HEK293 (cell line): ENCODE results near the gene HAO1.

Source experiments
- CTCF ChIA-PET: fragments of 350-600 bp; formaldehyde crosslinking; extraction: SDS; loops from one replicate; lab custom pipeline; 2021; ENCODE audit warnings: antibody characterized with exemption; lab: Yijun Ruan, JAX
- POLR2A ChIA-PET: fragments of 300-600 bp; formaldehyde crosslinking; extraction: SDS; loops from one replicate; lab custom pipeline; 2020; ENCODE audit warnings: antibody characterized with exemption, inconsistent platforms; lab: Yijun Ruan, JAX
- H3K27ac ChIP-seq: fragments of 200-500 bp; sonication (Bioruptor generic); 2 replicates; pipeline ENCODE4 v1.5.1; 2014; ENCODE audit warnings: low read depth, low read length, control low read depth, inconsistent platforms; ENCODE audit errors: extremely low read depth
- H3K36me3 ChIP-seq, 2 experiments: fragments of 200-500 bp in 1 of 2; sonication (Bioruptor generic) in 1 of 2; 1 replicate in 1 of 2; 2 replicates in 1 of 2; pipeline ENCODE4 v1.5.1; 2014 to 2017; ENCODE audit warnings: inconsistent platforms in 2 of 2, low read length in 2 of 2; ENCODE audit not compliant: control insufficient read depth in 2 of 2, insufficient read depth in 1 of 2
- H3K4me1 ChIP-seq: fragments of 200-500 bp; sonication (Bioruptor generic); 2 replicates; pipeline ENCODE4 v1.5.1; 2014; ENCODE audit warnings: mild to moderate bottlenecking, low read length, inconsistent platforms; ENCODE audit not compliant: control insufficient read depth, insufficient read depth
- H3K4me3 ChIP-seq: 2 replicates; pipeline ENCODE4 v1.5.1; 2011; ENCODE audit warnings: low read depth, mild to moderate bottlenecking, control low read depth, low read length, moderate library complexity
- H3K9me3 ChIP-seq: fragments of 200-500 bp; sonication (Bioruptor generic); 2 replicates; pipeline ENCODE4 v1.5.1; 2014; ENCODE audit warnings: low read depth, low read length, inconsistent platforms; ENCODE audit not compliant: control insufficient read depth, insufficient read depth
- BCL11B ChIP-seq: fragments of 450-650 bp; formaldehyde crosslinking; IDR thresholded peaks from 2 replicates; pipeline ENCODE4 v1.5.1; 2016; ENCODE audit warnings: low read depth, missing biosample characterization, missing genetic modification characterization
- EGR2 ChIP-seq: fragments of 450-650 bp; formaldehyde crosslinking; IDR thresholded peaks from 2 replicates; pipeline ENCODE4 v1.5.1; 2016; ENCODE audit warnings: low read depth, missing biosample characterization, missing genetic modification characterization
- ELK4 ChIP-seq: IDR thresholded peaks from 2 replicates; pipeline ENCODE4 v1.6.1; 2011; ENCODE audit warnings: mild to moderate bottlenecking, low read depth, low read length, borderline replicate concordance
- GLIS1 ChIP-seq: fragments of 450-650 bp; formaldehyde crosslinking; IDR thresholded peaks from 2 replicates; pipeline ENCODE4 v1.5.1; 2016; ENCODE audit warnings: missing biosample characterization, missing genetic modification characterization
- HOXD13 ChIP-seq: sonication (generic); formaldehyde crosslinking; IDR thresholded peaks from 2 replicates; pipeline ENCODE4 v1.8.0; 2022; ENCODE audit warnings: missing genetic modification reagents, borderline replicate concordance
- IKZF3 ChIP-seq: fragments of 450-650 bp; IDR thresholded peaks from 2 replicates; pipeline ENCODE4 v1.5.0; 2018; ENCODE audit warnings: missing biosample characterization, mild to moderate bottlenecking, missing genetic modification characterization, moderate library complexity
- SP2 ChIP-seq: fragments of 450-650 bp; formaldehyde crosslinking; IDR thresholded peaks from 2 replicates; pipeline ENCODE4 v1.5.1; 2016; ENCODE audit warnings: missing biosample characterization, missing genetic modification characterization
- TSHZ1 ChIP-seq: fragments of 450-650 bp; formaldehyde crosslinking; IDR thresholded peaks from 2 replicates; pipeline ENCODE4 v1.5.1; 2016; ENCODE audit warnings: missing biosample characterization, missing genetic modification characterization, borderline replicate concordance
- ZBTB1 ChIP-seq: fragments of 450-650 bp; formaldehyde crosslinking; IDR thresholded peaks from 2 replicates; pipeline ENCODE4 v1.5.1; 2016; ENCODE audit warnings: missing biosample characterization, missing genetic modification characterization
- ZBTB20 ChIP-seq: fragments of 450-650 bp; formaldehyde crosslinking; IDR thresholded peaks from 2 replicates; pipeline ENCODE4 v1.5.1; 2016; ENCODE audit warnings: missing biosample characterization, missing genetic modification characterization
- ZBTB21 ChIP-seq: fragments of 450-650 bp; formaldehyde crosslinking; IDR thresholded peaks from 2 replicates; pipeline ENCODE4 v1.5.1; 2017; ENCODE audit warnings: missing biosample characterization, missing genetic modification characterization
- ZFHX2 ChIP-seq: fragments of 450-650 bp; formaldehyde crosslinking; conservative IDR thresholded peaks from 2 replicates; pipeline ENCODE4 v1.5.1; 2016; ENCODE audit warnings: missing biosample characterization, missing genetic modification characterization
- ZNF202 ChIP-seq: fragments of 450-650 bp; formaldehyde crosslinking; IDR thresholded peaks from 2 replicates; pipeline ENCODE4 v1.5.1; 2016; ENCODE audit warnings: missing biosample characterization, missing genetic modification characterization, borderline replicate concordance
- ZNF248 ChIP-seq: fragments of 450-650 bp; formaldehyde crosslinking; IDR thresholded peaks from 2 replicates; pipeline ENCODE4 v1.5.1; 2017; ENCODE audit warnings: missing biosample characterization, missing genetic modification characterization
- ZNF292 ChIP-seq: fragments of 450-650 bp; formaldehyde crosslinking; IDR thresholded peaks from 2 replicates; pipeline ENCODE4 v1.5.1; 2016; ENCODE audit warnings: low read depth, missing biosample characterization, missing genetic modification characterization, borderline replicate concordance
- ZNF341 ChIP-seq: fragments of 450-650 bp; formaldehyde crosslinking; IDR thresholded peaks from 2 replicates; pipeline ENCODE4; 2016; ENCODE audit warnings: low read depth, missing biosample characterization, missing genetic modification characterization
- ZNF398 ChIP-seq: fragments of 450-650 bp; formaldehyde crosslinking; IDR thresholded peaks from 2 replicates; pipeline ENCODE4 v1.5.1; 2017; ENCODE audit warnings: missing biosample characterization, missing genetic modification characterization
- ZNF433 ChIP-seq: fragments of 450-650 bp; formaldehyde crosslinking; IDR thresholded peaks from 2 replicates; pipeline ENCODE4 v1.5.1; 2016; ENCODE audit warnings: missing biosample characterization, missing genetic modification characterization, low read depth
- ZNF473 ChIP-seq: fragments of 450-650 bp; formaldehyde crosslinking; IDR thresholded peaks from 2 replicates; pipeline ENCODE4 v1.5.1; 2017; ENCODE audit warnings: missing biosample characterization, missing genetic modification characterization
- ZNF529 ChIP-seq: fragments of 450-650 bp; formaldehyde crosslinking; IDR thresholded peaks from 2 replicates; pipeline ENCODE4 v1.5.1; 2017; ENCODE audit warnings: missing genetic modification characterization, missing biosample characterization; ENCODE audit not compliant: insufficient replicate concordance
- ZNF580 ChIP-seq: fragments of 450-650 bp; formaldehyde crosslinking; IDR thresholded peaks from 2 replicates; pipeline ENCODE4 v1.5.1; 2016; ENCODE audit warnings: missing biosample characterization, missing genetic modification characterization
- ZNF645 ChIP-seq: fragments of 450-650 bp; formaldehyde crosslinking; IDR thresholded peaks from 2 replicates; pipeline ENCODE4; 2016; ENCODE audit warnings: missing biosample characterization, missing genetic modification characterization
- ZNF768 ChIP-seq: fragments of 450-650 bp; formaldehyde crosslinking; IDR thresholded peaks from 2 replicates; pipeline ENCODE4 v1.5.1; 2018; ENCODE audit warnings: missing biosample characterization, mild to moderate bottlenecking, missing genetic modification characterization
- ZNF791 ChIP-seq: fragments of 450-650 bp; formaldehyde crosslinking; IDR thresholded peaks from 2 replicates; pipeline ENCODE4 v1.5.1; 2016; ENCODE audit warnings: missing biosample characterization, missing genetic modification characterization

Gene HAO1

GRCh38 chr20:7858734-7859250 is 81.5 kb downstream of the HAO1 start:
- no peak overlapping the region for H3K4me3 ChIP-seq
- CTCF ChIA-PET: interaction anchor here (0.6 to 2.8 kb wide), 18 partner anchors 8 to 1681 kb away, joined by 3 to 15 read pairs (median 4); no protein-coding TSS in a partner anchor
- no peaks in the 10 kb centered on the region for H3K4me1 ChIP-seq
- TF ChIP-seq ZNF341 (no peak), ELK4 (no peak)
- TF ChIP-seq, all 188 proteins: peak for 0
- no peaks in the 10 kb centered on the region for H3K36me3 ChIP-seq
- H3K27ac ChIP-seq: no peak overlapping the region
- POLR2A ChIA-PET: no interaction called here
- H3K9me3 ChIP-seq: no peaks in the 10 kb centered on the region

- CTCF ChIA-PET: no interaction called here
- Histone ChIP-seq H3K4me1 (no peaks in the 10 kb centered on the region), H3K36me3 (no peaks in the 10 kb centered on the region), H3K27ac (no peak overlapping the region), H3K4me3 (no peak overlapping the region), H3K9me3 (no peaks in the 10 kb centered on the region)
- POLR2A ChIA-PET: no interaction called here
- TF ChIP-seq GLIS1: no peak
- TF ChIP-seq EGR2 (tag by site-specific recombination): no peak
- TF ChIP-seq ZNF473: no peak
- TF ChIP-seq BCL11B (tag by site-specific recombination): no peak
These were observed 83.5 kb downstream of the HAO1 start for GRCh38 chr20:7856756-7857155.

- H3K27ac ChIP-seq: no peak overlapping the region
- H3K4me1 ChIP-seq: no peaks in the 10 kb centered on the region
- TF ChIP-seq IKZF3 (tag by site-specific recombination): no peak
- no peak for TF ChIP-seq ZBTB1 (tag by site-specific recombination)
- no peak for TF ChIP-seq ZNF580
- TF ChIP-seq ZNF791 (tag by site-specific recombination): no peak
- no peak for TF ChIP-seq ZNF433
- TF ChIP-seq ZNF768 (tag by site-specific recombination): no peak
- TF ChIP-seq ZNF292: no peak
- no peak for TF ChIP-seq ZBTB21 (tag by site-specific recombination)
- no peak for TF ChIP-seq ZNF248 (tag by site-specific recombination)
- TF ChIP-seq ZFHX2 (tag by site-specific recombination): no peak
- no peak for TF ChIP-seq ZBTB20 (tag by site-specific recombination)
- no peak for TF ChIP-seq HOXD13 (CRISPR knock-in tag)
- no peak for TF ChIP-seq ZNF645 (tag by site-specific recombination)
- no peak for TF ChIP-seq TSHZ1 (tag by site-specific recombination)
- no peak for TF ChIP-seq ZNF398 (tag by site-specific recombination)
- no peak for TF ChIP-seq ZNF529
- no peak for TF ChIP-seq SP2
- no peak for TF ChIP-seq ZNF202 (tag by site-specific recombination)
- TF ChIP-seq, all 188 proteins: peak for 0
- ChIA-PET CTCF (no interaction called here), POLR2A (no interaction called here)
- no peaks in the 10 kb centered on the region for H3K36me3 ChIP-seq
- H3K4me3 ChIP-seq: no peak overlapping the region
- no peaks in the 10 kb centered on the region for H3K9me3 ChIP-seq
These were observed 84.7 kb downstream of the HAO1 start for GRCh38 chr20:7855545-7855944.
